Tibial nerve (tissue), 3 donors: ENCODE data around the gene MYORG.
"Not testable (repeated sequence)": the region's sequence is repeated elsewhere in the genome, so short reads cannot be mapped to it uniquely, and the experiment has no call there.

Experiments
- CTCF ChIP-seq, 5 experiments: fragments of 200-600 bp in 3 of 5; fragments of 450-650 bp in 2 of 5; sonication (generic) in 3 of 5; IDR thresholded peaks; one replicate each; pipeline ENCODE4 v1.5.1; 2016 to 2019; ENCODE audit warnings: antibody characterized with exemption in 5 of 5, mild to moderate bottlenecking in 3 of 5, moderate library complexity in 2 of 5
- POLR2A ChIP-seq, 2 donors: fragments of 450-650 bp; IDR thresholded peaks; one replicate each; pipeline ENCODE4 v1.6.1; 2017; ENCODE audit warnings: antibody characterized with exemption in 2 of 2, mild to moderate bottlenecking in 2 of 2, moderate library complexity in 2 of 2

GRCh38 chr9:34338079-34338478 lies 38.6 kb downstream of the MYORG start:
- TF ChIP-seq CTCF, POLR2A (IDR thresholded peaks at IDR 0.05): not testable (repeated sequence)
